DMS79 treated with DMSO at 0.1 percent for 48 hours (cell line): ENCODE data around the gene CDK3.
A peak's percentile ranks its signal among the peaks of the same experiment; 100 is the strongest.

Source experiments
- DNase-seq: peaks from one replicate; lab custom pipeline; 2025; lab: John Stamatoyannopoulos, UW

The CDK3 gene

DNA sequence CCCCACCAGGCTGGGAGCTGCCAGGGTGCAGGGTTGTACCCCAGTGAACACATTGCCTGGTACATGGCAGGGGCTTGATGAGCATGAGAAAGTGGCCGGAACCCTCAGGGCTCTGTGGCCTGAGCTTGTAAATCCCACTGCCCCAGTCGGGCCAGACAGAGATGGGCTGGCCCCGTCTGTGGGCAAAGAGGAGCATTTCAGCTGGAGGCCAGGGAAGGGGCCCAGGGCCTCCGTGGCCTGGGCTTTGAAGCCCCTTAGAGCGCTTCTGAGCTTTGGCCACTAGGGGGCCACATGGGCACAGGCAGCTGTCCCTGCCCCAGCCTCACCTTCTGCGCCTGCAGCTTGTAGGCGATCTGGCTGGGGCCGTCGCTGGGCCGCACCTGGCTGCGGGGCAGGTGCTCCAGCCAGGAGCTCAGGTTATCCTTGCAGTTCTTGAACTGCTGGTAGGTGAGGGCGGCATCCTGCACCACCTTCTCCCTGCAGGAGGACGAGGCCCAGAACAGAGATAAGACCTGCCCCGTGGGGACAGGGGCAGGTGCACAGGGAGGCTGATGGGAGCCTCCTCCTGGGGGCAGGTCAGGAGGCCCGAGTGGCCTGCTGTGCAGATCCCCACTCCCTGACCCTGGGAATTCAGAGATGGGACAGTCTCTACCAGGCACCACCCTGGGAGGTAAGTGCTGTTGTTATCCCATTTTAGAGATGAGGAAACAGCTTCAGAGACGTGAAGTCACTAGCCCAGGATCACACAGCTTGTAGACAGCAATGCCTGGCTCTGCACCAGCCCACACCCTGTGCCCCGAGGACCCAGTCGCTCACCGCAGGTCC is 13.7 kb downstream of the CDK3 start:
- DNase-seq = peak; percentile 37

DNA sequence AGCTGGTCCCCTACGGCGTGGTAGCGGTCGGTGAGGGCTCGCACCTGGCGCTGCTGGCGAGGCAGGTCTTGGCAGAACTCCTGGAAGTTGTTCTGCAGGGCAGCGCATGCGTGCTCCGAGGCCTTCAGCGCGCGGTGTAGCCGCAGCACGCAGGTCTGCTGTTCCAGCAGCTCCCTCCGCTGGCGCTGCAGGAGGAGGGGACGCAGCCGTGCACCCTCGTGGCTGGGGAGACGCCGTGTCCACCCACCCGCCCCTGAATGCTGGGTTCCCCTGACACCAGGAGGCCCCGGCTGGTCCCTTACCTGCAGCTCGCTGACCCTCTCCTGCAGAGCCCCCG is 14.2 kb downstream of the CDK3 start:
- DNase-seq = no peak

DNA sequence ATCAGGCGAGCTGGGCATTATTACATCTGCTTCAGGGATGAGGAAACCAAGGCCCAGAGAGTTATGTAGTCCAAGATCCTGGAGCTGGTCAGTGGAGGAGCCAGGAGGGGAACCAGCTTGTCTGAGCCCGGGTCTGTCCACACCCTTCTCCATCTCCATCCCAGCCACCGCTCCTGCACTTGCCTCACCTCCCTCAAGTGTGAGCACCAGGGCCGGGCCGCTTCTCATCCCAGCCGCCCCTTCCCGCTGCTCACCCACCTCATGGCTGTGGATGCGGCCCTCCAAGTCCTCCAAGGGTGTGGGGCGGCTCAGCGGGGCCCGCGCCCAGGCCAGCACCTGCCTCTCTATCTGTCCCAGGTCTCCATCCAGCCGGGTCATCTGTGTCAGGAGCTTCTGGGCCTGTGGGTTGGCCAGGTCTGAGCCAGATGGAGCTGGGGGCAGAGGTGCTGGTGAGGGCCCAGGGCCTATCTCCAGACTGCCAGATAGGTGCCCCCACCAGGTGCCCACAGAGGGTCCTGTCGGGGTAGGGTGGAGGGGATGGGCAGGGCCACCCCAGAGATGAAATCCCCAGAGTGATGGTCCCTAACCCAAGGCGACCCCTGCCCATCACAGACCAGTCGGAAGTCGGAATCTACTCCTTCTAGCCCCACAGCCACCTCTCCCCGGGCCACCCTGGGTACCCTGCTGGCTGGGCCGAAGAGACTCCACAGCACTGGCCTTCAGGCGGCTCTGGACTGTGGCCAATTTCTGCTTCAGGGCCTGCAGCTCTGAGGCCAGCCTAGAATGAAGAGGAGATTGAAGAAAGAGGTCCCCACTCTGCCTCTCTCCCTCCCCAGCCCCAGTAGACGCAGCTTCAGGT is 17.1 kb downstream of the CDK3 start:
- no peak for DNase-seq

DNA sequence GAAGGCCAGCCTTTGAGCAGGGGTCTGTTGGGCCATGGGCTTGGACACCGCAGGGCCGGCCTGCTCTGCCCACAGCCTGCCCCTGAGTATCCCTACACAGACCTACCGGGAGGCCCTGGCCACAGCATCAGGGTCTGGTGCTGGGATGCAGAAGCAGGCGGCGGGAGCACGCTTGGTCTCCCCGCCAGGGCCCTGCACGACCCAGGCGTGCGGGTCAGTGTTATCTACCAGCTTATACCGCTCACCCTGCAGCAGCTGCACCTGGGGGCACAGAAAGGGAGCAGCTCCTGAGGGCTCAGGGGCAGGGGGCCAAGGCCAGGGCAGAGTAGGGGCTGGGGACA is 17.7 kb downstream of the CDK3 start:
- no peak for DNase-seq

DNA sequence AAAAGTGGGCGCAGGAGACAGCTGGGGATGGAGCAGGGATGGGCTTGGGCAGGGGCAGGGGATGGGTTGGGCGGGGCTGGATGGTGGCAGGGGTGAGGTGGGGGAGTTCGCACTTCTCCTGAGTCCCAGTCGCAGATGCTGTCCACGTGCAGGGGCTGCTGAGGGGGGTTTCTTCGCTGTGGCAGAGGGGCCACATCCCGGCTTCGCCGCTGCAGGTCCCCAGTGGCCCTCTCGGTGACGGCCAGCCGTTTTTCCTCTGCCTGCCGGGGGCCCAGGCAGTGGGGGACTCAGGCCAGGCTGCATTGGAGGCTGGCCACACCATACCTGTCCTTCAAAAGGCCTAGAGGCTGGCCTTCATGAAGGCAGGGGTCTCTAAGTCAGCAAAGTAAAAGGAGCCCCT is 18.1 kb downstream of the CDK3 start:
- no peak for DNase-seq

DNA sequence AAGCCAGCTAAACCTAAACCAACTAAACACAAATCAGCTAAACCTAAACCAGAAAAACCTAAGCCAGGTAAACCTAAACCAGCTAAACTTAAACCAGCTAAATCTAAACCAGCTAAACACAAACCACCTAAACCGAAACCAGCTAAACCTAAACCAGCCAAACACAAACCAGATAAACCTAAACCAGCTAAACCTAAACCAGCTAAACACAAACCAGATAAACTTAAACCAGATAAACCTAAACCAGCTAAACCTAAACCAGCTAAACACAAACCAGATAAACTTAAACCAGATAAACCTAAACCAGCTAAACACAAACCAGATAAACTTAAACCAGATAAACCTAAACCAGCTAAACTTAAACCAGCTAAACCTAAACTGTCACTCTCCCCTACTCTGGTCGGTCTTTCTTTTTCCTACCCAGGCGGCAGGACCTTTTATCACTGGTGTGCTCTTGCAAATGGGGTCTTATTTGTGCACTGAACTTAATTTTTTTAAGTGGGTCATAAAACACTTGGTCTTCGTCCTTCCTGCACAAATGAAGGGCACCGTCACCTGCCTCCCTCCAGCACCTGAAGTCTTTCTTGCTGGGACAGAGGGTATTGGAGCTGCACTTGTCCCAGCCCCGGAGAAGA is 19.3 kb downstream of the CDK3 start:
- no peak for DNase-seq

DNA sequence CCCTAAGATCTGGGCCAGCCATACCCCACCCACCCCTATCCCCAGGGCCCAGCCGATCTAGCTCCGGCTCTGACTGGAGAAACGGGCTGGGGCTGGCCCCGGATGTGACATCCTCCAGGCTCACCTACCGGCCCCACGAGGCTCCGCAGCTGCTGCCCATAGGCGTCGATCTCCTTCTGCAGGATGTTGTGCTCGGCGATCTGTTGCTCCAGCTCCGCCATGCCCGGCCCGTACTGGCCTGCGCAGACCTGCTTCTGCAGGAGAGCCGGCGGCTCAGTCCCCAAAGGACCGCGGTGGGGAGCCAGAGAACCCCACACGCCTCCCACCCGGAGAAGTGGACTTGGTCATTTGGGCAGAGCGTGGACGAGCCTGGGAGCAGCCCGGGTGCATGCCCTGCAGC is 21.6 kb downstream of the CDK3 start:
- DNase-seq = no peak

DNA sequence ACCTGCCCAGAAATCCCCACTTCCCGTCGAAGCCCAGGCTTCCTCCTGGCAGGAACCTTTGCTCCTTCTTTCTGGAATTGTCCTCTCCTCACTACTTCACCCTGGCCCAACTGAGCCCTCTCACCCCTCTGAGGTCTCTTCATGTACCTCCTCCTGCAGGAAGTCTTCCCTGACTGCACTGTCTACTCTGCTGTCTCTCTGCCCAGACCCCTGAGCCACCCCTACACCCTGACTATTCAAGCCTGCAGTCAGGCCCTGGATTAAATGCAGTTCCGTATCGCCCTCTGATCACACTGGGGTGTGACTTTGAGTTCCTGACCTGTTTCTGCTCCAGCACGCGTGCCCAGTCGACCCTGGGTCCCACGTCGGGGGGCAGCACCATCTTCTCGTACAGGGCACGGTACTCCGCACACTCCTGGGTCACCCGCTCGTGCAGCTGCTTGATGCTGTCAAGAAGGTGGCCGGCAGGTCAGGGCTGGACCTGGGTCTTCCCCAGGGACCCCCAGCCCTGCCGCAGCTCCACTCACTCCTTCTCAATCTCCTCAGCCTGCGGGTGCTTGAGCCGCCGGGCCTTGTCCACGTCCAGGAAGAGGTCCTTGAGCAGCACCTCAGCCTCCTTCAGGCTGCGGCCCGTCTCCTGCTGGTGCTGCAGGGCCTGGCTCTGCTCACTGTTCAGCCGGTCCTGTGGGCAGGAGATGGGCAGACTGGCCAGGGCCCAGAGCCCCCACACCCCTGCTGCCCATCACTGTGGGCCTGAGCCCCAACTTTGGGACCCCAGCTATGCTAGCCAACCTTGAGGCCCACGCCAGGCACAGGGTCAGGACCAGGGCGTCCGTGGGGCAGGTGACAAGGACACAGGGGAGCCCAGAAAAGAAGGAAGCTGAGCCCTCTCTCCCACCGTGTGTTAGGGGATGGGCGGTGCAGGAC is 22.6 kb downstream of the CDK3 start:
- DNase-seq = no peak

DNA sequence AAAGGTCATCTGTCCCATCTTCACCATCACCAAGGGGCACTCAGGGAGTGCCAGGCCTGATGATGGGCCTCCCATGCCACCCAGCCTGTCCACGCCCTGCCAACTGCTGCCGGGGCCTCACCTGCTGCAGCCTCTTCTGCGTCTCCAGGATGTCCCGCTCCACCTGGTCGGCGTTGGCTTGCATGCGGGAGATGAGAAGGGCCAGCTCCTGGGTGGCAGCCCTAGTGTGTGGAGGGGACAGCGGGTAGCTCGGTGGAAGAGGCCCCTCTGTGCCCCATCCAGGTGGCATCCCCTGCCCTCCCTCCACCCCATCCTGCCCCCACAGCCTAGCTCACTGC is 23.2 kb downstream of the CDK3 start:
- no peak for DNase-seq

DNA sequence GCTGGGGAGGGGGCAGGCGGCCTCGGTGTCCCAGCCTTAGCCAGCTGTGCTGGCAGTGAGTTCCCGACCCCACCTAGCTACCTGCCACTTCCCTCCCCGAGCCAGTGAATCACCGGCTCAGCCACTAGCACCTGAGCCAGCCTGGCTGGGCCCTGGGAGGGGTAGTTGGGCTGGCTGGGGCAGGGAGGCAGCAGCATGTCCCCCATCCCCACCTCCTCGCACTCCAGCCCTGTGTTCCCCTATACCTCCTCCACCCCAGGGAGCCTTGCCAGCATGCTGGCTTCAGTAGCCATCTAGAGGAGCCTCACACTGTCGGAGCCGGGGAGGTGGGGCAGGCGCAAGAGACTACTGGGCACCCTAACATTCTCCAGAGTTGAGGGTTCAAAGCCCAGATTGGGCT is 23.7 kb downstream of the CDK3 start:
- DNase-seq = no peak

DNA sequence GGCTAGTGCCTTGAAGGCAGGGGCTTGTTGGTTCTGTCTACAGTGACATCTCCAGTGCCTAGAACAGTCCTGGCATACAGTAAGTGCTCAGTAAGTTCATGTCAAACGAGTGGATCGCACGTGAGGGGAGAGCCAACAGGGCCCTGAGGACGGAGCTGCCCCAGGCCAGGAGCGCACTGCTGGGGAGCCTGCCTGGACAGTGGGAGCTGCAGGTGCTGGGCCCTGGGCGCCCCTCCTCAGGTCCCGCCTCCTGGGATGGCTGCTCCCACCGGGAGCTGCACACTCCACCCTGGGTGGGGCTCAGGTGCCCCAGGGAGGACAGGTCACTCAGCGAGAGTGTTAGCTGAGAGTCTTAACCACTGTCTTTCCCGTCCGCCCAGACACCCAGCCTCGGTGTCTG is 24.6 kb downstream of the CDK3 start:
- DNase-seq = no peak

DNA sequence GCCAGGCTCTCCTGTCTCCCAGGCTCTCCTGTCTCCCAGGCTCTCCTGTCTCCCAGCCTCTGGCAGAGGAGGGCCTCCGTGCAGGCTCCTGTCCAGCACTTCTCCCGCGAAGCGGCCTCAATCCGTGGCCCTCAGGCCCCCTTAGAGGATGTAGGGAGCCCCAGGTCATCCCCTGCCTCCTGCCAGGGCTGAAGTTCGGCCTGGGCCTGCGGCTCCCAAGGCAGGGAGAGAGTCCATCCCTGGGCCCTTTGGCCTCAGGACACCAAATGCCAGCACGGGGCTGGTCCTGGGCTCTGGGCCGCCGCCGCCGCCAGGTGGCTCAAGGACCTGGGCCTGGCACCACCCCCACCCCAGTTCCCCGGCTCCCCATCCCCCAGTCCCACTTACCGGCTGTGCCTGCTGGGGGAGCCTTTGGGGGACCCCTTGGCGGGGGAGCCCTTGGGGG is 26.1 kb downstream of the CDK3 start:
- no peak for DNase-seq

DNA sequence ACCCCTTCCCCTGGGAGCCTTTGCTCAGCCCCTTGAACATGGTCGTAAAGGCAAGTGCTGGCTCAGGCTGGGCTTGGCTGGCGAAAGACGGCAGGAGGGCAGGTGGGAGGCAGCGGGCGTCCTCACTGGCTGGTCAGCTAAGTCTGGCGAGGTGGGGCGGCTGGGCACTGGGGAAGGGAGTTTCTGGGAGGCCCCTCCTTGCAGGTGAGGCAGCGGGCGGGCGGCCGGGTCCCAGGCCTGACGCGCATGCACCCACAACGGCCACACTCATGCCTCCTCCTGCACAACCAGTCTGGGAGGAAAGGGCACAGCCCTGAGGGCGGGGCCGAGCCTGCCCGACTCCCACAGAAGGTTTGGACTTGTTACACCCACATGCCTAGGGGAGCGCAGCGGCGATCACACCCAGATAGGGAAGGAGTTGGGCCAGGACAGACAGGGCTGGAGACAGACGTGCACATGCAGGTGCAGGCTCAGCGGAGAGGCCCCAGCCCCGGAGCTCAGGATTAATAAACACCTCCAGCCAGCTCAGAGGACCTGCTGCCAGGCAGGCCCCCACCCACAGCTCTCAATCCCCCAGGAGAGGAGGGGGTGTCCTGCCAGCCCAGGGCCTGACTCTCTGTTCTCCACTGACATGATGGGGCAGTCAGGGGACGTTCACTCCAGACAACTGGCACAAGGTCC is 26.6 kb downstream of the CDK3 start, which contains the start of gene EVPL:
TSS of gene EVPL (minus strand) at position 148 of the 681 bp plus-strand sequence. CDS start at position 40, 108 bp downstream.
- peak; percentile 44 for DNase-seq

DNA sequence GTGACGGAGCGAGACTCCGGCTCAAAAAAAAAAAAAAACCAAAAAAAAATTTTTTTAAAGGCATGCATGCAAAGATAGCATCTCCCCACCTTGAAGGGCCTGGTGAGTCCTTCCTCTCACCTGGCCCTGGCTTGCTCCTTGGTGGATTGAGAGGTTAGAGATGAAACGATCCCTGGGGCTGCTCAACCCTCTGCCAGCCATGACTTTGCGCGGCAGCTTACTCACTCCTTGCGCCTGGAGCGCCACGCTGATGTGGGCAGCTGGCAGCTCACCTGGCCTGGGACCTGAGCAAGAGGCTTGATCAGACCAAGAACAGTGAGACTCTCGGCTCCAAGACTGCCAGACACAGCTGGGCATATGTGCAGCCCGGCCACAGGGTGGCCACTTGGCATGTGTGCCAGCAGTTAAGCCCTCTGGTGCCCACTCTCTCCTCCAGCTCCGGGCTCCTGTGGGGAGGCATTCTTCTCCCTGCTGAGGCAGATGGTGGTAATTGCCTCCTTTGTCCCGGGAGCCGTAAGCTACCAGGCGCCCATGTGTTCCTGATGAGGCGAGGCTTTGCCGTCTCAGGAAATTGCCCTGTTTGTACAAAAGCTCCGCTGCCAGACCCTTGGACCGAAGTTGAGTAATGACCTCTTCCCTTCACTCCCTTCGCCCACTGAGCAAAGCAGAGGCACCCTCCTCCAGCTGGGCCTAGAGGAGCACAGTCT is 31.6 kb downstream of the CDK3 start:
- no peak for DNase-seq

DNA sequence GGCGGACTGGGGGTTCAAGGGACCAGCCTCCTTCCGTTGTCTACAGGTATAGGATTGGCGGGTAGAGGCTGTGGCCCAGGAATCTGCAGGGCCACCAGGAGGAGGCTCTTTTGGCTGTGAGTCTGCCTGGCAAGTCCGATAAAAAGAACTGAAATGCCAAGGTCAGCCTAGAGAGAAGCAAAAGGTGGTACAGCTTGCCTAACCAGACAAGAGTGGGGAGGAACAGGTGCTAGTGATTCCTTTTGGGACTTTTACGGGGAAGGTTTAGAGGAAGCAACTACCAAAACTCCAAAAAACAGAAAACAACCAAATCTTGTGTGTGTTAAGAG is 32.1 kb downstream of the CDK3 start:
- DNase-seq = no peak

DNA sequence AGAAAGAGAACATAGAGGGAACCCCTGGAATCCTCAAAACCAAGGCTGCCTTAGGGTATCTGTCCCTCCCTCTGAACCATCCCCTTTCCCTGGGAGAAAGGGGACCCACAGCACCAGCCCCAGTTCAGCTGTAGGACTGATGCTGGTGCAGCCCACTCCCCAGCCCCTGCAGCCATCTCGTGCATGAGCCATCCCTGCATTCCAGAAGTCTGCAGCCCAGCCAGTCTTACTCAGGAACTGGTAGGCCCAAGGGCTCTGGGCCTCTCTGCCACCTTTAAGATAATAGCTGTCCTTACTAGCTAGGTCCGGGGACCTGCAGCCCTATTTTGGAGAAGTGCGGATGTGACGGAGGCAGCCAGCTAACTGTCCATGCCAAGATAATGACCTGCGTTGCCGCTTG is 32.5 kb downstream of the CDK3 start:
- no peak for DNase-seq

DNA sequence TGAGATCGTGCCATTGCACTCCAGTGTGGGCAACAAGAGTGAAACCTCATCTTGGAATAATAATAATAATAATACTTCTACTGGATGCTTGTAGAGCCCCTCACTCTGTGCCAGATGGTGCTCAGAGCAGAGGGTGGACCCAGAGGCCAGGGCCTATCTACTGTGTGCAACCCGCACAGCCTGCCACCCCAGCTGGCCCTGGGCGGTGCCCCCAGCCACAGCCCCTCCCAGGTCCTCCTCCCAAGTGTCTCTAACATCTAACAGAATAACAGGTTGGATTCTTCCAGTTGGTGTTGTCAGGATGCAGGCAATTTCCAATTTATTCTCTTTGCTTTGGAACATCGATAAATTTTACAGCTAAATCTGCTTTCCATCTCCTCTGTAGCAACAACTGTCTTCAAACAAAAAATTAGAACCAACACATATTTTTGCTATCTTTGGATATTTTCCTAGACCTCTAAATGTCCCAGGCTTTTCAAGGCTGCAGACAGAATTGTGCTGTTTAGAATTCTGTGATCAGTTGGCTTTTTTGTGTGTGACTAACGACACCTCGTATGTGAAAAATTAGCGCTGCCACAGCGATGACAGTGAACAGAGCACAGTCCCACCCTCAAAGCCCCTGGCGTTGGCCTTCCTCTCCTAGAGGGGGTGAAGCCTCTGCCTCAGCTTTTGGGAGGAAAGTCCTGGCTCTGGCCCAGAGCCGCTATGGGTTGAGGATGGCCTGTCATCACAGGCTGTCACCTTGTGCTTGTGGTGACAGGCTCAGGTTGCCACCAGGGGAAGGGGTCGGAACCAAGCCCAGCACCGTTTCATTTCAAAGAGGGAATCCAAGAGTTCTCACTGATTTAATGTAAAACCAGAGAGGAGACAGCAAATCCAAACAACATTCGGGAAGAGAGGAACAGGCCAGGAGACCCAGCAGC is 34.0 kb downstream of the CDK3 start:
- no peak for DNase-seq

DNA sequence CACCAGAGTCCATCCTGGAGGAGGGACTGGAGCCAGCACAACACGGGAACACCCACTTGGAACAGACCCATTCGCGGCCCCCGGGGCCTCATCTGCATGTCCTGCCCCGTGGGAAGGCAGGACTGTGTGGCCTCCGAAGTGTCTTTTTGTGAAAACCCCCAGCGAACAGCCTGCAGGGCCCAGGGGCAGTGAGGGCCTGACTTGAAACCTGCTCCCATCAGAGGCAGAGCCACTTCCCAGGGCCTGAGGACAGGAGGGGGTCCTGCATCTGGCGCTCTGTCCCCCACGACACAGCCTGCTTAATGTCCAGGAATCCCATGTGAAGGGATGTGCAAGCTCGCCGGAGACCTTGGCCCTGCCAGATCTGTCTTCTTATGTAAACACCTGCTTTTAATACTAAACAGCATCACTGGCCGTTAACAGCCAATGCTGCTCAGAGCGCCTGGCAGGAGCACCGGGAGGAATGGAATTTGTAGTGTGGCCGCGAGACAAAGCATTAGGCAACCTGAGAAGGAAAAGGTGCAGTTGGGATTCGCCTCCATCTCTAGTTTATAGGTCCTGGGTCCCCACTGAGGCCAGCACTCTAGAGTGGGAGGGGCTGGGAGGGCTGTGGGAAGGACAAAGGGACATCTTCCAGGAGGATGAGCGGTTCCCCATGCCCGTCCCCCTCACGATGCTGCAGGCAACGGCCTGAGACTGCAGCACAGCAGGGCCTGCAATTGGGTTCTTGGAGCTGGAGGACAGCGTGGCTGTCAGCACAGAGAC is 36.0 kb downstream of the CDK3 start:
- no peak for DNase-seq

DNA sequence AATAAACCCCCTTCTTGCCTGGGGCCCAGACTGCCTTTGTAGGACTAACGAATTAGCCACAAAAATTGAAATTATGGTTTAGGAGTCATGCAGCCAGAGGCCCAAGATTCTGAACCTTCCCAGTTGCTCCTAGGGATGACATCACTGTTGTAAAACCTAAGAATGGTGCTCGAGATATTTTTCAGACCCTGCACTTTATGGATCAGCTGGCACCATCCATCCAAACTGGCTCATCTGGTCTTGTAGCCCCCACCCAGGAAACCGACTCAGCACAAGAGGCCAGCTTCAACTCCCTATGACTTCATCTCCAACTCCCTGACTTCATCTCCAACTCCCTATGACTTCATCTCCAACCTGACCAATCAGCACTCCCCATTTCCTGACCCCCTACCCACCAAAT is 37.4 kb downstream of the CDK3 start:
- no peak for DNase-seq
